GM12872 (cell line): ENCODE data around the gene ITPK1.

Experiments
- TF ChIP-seq, protein P1 (sequence below): IDR thresholded peaks from 3 replicates; pipeline ENCODE4 v1.5.1; 2011; ENCODE audit warnings: low read depth, mild to moderate bottlenecking, low read length, moderate library complexity; ENCODE audit not compliant: insufficient read depth

ITPK1 gene

DNA sequence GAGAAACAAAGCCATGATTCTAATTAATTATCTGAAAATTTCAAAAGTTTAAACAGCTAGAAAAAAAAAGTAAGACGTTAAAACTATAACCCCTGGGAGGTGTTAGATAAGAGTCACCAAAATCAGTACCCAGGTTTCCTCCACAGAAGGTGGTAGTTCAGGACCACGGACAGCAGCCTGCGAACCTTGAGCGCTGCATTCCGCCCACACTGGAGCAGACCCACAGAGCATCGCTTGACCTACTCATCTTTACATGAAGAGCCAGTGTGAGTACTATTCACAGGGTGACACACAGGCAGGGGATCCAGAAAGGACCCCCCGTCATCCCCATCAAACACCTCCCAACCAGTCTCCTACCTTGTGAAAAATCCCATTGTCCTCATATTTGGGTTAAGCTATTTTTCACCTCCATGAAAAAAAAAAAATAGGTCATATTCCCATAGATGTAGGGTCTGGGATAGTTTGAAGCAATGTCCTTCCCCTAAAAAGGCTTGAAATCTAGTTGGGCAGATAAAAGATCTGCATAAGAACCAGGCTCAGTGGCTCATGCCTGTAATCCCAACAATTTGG is 201.6 kb downstream of the ITPK1 start:
- TF ChIP-seq, protein P1, sequence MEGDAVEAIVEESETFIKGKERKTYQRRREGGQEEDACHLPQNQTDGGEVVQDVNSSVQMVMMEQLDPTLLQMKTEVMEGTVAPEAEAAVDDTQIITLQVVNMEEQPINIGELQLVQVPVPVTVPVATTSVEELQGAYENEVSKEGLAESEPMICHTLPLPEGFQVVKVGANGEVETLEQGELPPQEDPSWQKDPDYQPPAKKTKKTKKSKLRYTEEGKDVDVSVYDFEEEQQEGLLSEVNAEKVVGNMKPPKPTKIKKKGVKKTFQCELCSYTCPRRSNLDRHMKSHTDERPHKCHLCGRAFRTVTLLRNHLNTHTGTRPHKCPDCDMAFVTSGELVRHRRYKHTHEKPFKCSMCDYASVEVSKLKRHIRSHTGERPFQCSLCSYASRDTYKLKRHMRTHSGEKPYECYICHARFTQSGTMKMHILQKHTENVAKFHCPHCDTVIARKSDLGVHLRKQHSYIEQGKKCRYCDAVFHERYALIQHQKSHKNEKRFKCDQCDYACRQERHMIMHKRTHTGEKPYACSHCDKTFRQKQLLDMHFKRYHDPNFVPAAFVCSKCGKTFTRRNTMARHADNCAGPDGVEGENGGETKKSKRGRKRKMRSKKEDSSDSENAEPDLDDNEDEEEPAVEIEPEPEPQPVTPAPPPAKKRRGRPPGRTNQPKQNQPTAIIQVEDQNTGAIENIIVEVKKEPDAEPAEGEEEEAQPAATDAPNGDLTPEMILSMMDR: no peak

DNA sequence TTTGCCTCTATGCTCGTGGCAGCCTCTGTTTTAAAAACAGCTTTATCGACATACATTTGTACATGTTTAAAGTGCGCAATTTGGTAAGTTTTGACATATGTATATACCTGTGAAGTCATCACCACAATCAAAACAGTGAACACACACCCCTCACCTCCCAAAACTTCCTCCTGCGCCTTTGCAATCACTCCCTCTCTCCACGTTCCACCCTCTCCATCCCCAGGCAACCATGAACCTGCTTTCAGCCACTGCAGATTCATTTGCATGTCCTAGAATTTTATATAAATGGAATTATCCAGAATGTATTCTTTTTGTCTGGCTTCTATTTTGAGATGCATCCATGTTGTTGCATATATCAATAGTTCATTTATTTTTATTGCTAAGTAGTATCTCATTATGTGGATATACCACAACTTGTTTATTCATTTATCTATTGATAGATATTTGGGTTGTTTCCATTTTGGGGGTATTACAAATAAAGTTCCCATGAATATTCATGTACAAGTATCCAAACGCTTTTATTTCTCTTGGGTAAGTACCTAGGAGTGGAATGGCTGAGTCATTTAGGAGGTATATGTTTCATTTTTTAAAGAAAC is 208.3 kb downstream of the ITPK1 start:
- TF ChIP-seq, protein P1: no peak

- TF ChIP-seq, protein P1: no peak
These were observed 208.9 kb downstream of the ITPK1 start for GRCh38 chr14:92906823-92907222.

- TF ChIP-seq, protein P1: no peak
These were observed 209.3 kb downstream of the ITPK1 start for GRCh38 chr14:92906420-92906819.

DNA sequence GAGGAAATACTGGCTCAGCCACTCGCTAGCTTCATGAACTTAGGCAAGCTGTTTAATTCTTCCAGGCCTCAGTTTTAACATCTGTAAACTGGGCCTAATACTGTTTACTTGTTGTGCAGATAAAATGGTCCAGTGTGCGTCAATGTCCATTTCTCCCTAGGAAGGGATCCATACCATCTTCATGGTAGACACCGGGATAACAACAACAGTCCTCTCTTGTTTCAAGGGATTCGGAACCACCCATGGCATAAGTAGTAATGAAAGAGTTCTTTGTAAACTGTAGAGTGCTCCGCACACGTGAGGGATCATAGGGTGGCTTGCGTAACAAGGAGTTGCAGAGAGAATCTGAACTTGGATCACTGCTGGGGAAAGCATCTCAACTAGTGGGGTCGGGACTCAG is 210.1 kb downstream of the ITPK1 start:
- TF ChIP-seq, protein P1: no peak

DNA sequence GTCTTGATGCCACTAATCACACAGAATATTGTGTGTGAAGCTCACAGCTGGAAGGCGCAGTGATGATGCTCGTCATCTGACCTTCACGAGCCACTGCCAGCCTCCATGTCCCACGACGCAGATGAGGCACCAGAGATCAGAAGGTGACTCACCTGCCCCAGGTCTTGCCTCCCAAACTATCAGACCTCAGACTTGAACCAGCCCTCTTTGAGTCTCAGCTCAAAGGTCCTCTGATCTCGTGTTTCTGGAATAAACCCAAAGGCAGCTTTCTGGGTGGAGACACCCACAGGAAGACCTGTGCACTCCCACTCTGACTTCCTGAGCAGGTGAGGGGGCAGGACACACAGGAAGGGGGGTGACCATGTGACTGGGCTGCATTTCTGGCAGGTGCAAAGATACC is 212.4 kb downstream of the ITPK1 start:
- TF ChIP-seq, protein P1: no peak

DNA sequence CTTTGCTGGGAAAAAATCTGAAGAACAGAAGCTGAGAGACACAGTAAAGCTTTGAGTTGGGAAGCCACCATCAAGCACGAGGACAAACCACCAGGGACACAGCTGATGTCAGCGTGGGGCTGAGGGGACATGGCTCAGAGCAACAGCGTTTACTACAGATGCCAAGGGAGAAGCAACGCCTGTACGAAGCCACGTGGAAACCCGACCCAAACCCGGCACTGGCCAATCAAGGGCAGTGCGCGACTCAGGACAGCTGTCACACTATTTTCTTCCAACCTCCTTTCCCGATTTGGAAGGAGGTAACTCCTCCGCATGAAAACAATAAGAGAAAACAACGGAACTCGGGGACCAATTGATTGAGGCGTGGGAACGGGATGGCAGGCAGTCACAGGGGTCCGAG is 213.0 kb downstream of the ITPK1 start:
- TF ChIP-seq, protein P1: no peak
